Measurements from ENCODE around the gene OR10J5. TPM values are rescaled to one million over a fixed set of nuclear protein-coding genes. Genes with fewer than 3 reads are reported as not detected.

The OR10J5 gene
- total RNA-seq, 1 experiment from 2014 or later: not detected

GRCh38 chr1:159562680-159563079, 26.9 kb upstream of the OR10J5 start (continued):
- no peak for TF ChIP-seq ZNF274 (IDR thresholded peaks at IDR 0.05; ENCODE audit: low read depth, low read length)

- ATAC-seq: no peak
- Histone ChIP-seq H3K4me2 (ENCODE audit: low read length) (no peak overlapping the region), H3K4me3 (replicated peaks in 1 of 2; ENCODE audit: low read depth in 1 of 2, low read length in 2 of 2) (no peak overlapping the region), H2AFZ (ENCODE audit: low read depth, low read length, poor library complexity, severe bottlenecking) (no peak overlapping the region), H3K9ac (ENCODE audit: low read length) (no peak overlapping the region), H3K27ac (ENCODE audit: low read depth, low read length) (no peak overlapping the region), H4K20me1 (ENCODE audit: insufficient read depth) (no peaks in the 10 kb centered on the region), H3K9me3 (ENCODE audit: control insufficient read depth in 1 of 2, insufficient read depth in 1 of 2, low read depth in 1 of 2, low read length in 2 of 2) (no peaks in the 10 kb centered on the region), H3K36me3 (ENCODE audit: control insufficient read depth in 1 of 2, insufficient read depth in 2 of 2, low read length in 2 of 2) (no peaks in the 10 kb centered on the region), H3K27me3 (ENCODE audit: insufficient read depth, low read length) (peaks cover 20% of the 10 kb centered on the region), H3K79me2 (ENCODE audit: insufficient read depth, low read length) (no peaks in the 10 kb centered on the region), H3K9me2 (ENCODE audit: insufficient read depth) (no peaks in the 10 kb centered on the region), H3K4me1 (ENCODE audit: control insufficient read depth in 1 of 2, insufficient read depth in 2 of 2, low read length in 2 of 2) (no peaks in the 10 kb centered on the region)
- intact Hi-C loops (cut with micrococcal nuclease): no loop called here
- DNase-seq (ENCODE audit: low read depth, low spot score): no peak
- CTCF ChIA-PET: no interaction called here
- POLR2A ChIA-PET: no interaction called here
- BruUV-seq (replicated peaks): no TSS peak
- TF ChIP-seq MAX (IDR thresholded peaks at IDR 0.05): no peak
- TF ChIP-seq CBX3 (IDR thresholded peaks at IDR 0.05; ENCODE audit: low read depth): no peak
- no peak for TF ChIP-seq ZBTB33 (IDR thresholded peaks at IDR 0.05; ENCODE audit: extremely low read depth, insufficient replicate concordance, low read length)
- RAD21 ChIA-PET (ENCODE audit: low non-redundant PET in 1 of 2, low total read pairs in 2 of 2, uncharacterized antibody in 2 of 2, unreplicated experiment in 2 of 2): no interaction called here
Observed at GRCh38 chr1:159561497-159561896, 25.7 kb upstream of the OR10J5 start.

GRCh38 chr1:159560599-159560998, 24.8 kb upstream of the OR10J5 start:
- no peak overlapping the region for H3K4me2 ChIP-seq (ENCODE audit: low read length)
- no peaks in the 10 kb centered on the region for H4K20me1 ChIP-seq (ENCODE audit: insufficient read depth)
- H2AFZ ChIP-seq (ENCODE audit: low read depth, low read length, poor library complexity, severe bottlenecking): no peak overlapping the region
- peaks cover 12% of the 10 kb centered on the region for H3K27me3 ChIP-seq (ENCODE audit: insufficient read depth, low read length)
- no peak for ATAC-seq
- ChIA-PET POLR2A (no interaction called here), RAD21 (ENCODE audit: low non-redundant PET in 1 of 2, low total read pairs in 2 of 2, uncharacterized antibody in 2 of 2, unreplicated experiment in 2 of 2) (no interaction called here), CTCF (no interaction called here)
- intact Hi-C loops (cut with micrococcal nuclease): no loop called here
- no peak overlapping the region for H3K27ac ChIP-seq (ENCODE audit: low read depth, low read length)
- no peak for DNase-seq (ENCODE audit: low read depth, low spot score)
- H3K4me1 ChIP-seq (ENCODE audit: control insufficient read depth in 1 of 2, insufficient read depth in 2 of 2, low read length in 2 of 2): no peaks in the 10 kb centered on the region
- TF ChIP-seq SIN3A (IDR thresholded peaks at IDR 0.05; ENCODE audit: low read depth) (no peak), RAD21 (IDR thresholded peaks at IDR 0.05; ENCODE audit: low read depth) (no peak), MAX (IDR thresholded peaks at IDR 0.05) (no peak), SRF (IDR thresholded peaks at IDR 0.05; ENCODE audit: low read depth) (no peak), REST (IDR thresholded peaks at IDR 0.05; ENCODE audit: low read depth) (no peak), TCF7L2 (IDR thresholded peaks at IDR 0.05; ENCODE audit: borderline replicate concordance, extremely low read depth, insufficient read depth, insufficient read length) (no peak), JUND (IDR thresholded peaks at IDR 0.05) (no peak), SP1 (IDR thresholded peaks at IDR 0.05; ENCODE audit: low read depth) (no peak)
- H3K4me3 ChIP-seq (replicated peaks in 1 of 2; ENCODE audit: low read depth in 1 of 2, low read length in 2 of 2): no peak overlapping the region
- no peak overlapping the region for H3K9ac ChIP-seq (ENCODE audit: low read length)
- H3K9me2 ChIP-seq (ENCODE audit: insufficient read depth): no peaks in the 10 kb centered on the region
- no peaks in the 10 kb centered on the region for H3K36me3 ChIP-seq (ENCODE audit: control insufficient read depth in 1 of 2, insufficient read depth in 2 of 2, low read length in 2 of 2)
- BruUV-seq (replicated peaks): no TSS peak
- no peaks in the 10 kb centered on the region for H3K79me2 ChIP-seq (ENCODE audit: insufficient read depth, low read length)
- no peaks in the 10 kb centered on the region for H3K9me3 ChIP-seq (ENCODE audit: control insufficient read depth in 1 of 2, insufficient read depth in 1 of 2, low read depth in 1 of 2, low read length in 2 of 2)

Measured in HCT116 (cell line).